ENCODE measurements around the gene LY6G6D.
A peak's percentile ranks its signal among the peaks of the same experiment; 100 is the strongest.
"Not testable (repeated sequence)": the region's sequence is repeated elsewhere in the genome, so short reads cannot be mapped to it uniquely, and the experiment has no call there.

LY6G6D gene

GRCh38 chr6:31692886-31693285, 22.3 kb upstream of the LY6G6D start:
- no peak for DNase-seq

GRCh38 chr6:31693535-31693934, 21.6 kb upstream of the LY6G6D start:
- DNase-seq, result no peak

DNA sequence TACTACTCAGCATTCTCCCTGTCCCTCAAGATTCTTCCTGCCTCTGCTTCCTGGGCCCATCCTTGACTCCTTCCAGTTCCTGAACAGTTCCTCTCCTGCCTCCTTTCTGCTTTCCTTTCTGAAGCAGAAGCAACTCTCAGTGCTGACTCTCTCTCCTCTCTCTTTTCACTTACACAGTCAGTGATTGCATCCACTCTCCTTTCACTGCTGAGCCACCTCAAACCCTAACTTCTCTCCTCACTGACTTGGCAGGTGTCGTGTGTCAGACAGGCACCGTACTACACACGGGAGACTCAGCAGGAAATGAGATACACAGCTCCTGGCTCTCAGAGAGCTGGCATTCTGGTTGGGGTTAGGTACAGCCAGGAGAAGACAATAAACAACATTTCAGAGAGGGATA, 17.6 kb upstream of the LY6G6D start:
- DNase-seq, result no peak

DNA sequence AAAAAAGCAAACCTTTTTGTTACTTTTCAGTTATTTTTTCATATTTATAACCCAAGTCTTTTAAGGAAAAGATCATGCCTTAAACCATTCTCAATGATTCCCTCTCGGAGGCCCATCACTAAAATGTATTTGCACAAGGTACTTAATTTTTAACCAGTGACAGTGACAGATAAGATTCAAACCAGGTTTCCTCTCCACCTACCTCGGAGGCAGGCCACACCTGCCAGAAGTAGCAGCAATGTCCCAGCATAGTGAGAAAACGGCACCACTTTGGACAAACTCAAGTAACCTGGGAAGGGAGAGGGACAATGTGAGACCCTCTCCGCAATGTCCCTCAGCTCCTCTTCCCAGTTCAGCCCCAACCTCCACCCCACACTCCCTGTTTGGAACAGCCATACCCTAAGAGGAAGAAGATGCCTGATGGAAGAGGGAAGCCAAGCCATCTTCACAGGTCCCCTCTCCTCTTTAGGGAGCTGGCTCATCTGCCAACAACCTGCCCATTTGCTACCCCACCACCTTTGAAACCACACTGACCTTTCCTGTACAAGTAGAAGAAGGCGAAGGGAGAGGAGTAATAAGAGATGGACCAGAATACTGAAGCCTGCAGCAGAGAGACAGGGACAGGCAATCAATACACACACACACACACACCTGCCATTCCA, 14.3 kb upstream of the LY6G6D start:
- no peak for DNase-seq

- DNase-seq, result no peak
Observed at GRCh38 chr6:31701666-31702404, 13.3 kb upstream of the LY6G6D start.

- no peak for DNase-seq
Observed at GRCh38 chr6:31702405-31702818, 12.7 kb upstream of the LY6G6D start.

DNA sequence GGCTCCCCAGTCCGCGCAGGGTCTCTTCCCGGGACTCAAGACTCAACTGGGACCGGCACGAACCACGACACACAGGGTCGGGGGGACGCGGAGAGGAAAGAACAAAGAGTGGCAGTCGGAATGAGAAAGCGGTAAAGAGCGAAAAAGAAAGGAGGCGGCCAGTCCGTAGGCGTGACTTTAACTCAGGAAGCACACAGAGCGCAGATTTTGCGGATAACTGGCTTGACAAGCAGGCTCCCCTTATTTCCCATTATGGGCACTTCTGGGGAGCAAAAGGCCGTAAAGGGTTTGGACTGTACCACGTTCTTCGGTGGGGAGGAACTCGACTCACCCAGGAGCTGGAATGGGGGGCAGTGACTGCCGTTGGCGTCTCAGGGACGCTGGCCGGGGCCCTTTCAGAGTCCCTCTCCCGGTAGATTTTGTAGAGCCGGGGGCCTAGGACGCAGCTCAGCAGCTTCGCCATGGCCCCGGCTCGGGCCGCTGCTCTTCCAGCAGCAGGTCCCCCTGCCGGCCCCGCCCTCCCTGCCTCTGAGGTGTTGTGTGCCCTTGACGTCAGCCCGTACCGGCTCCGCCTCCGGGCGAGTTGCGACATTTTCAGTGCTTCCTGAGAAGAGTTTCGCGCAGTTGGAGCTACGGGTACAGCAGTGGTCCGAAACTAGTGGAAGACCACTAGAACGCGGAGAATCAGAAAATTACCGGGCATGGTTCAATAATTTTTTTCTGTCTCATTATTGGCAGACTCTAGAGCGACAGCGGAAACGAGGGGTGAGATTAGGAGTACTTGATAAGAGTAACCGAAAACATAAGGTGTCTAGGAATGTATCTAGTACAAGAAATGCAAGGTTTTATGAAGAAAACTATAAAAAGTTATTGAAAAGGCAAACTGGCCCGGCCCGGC, 12.1 kb upstream of the LY6G6D start, which contains the start of gene ABHD16A:
Gene ABHD16A (minus strand): TSS at position 506 of the 898 bp plus-strand sequence. CDS start 43 bp downstream, at position 463.
- peak; percentile 79 for DNase-seq

- DNase-seq, result no peak
Observed at GRCh38 chr6:31705931-31706330, 9.2 kb upstream of the LY6G6D start.

GRCh38 chr6:31706599-31706998, 8.5 kb upstream of the LY6G6D start, which contains the start of gene LY6G6F:
TSS of gene LY6G6F (plus strand) at chr6:31706866. CDS start at chr6:31706907, 41 bp downstream.
- no peak for DNase-seq

DNA sequence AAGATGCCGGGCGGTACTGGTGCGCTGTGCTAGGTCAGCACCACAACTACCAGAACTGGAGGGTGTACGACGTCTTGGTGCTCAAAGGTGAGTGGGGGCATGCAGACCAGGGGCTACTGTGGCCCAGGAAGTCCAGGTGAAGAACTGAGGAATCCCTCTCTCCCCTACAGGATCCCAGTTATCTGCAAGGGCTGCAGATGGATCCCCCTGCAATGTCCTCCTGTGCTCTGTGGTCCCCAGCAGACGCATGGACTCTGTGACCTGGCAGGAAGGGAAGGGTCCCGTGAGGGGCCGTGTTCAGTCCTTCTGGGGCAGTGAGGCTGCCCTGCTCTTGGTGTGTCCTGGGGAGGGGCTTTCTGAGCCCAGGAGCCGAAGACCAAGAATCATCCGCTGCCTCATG, 7.4 kb upstream of the LY6G6D start:
- DNase-seq, result no peak

GRCh38 chr6:31708224-31708623, 6.9 kb upstream of the LY6G6D start:
- DNase-seq, result no peak

DNA sequence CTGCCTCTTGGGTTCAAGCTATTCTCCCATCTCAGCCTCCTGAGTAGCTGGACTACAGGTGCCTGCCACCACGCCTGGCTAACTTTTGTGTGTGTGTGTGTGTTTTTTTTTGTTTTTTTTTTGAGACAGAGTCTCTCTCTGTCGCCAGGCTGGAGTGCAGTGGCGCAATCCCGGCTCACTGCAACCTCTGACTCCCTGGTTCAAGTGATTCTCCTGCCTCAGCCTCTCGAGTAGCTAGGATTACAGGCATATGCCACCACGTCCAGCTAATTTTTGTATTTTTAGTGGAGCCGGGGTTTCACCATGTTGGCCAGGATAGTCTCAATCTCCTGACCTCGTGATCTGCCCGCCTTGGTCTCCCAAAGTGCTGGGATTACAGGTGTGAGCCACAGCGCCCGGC, 6.0 kb upstream of the LY6G6D start:
- DNase-seq, result not testable (repeated sequence)

DNA sequence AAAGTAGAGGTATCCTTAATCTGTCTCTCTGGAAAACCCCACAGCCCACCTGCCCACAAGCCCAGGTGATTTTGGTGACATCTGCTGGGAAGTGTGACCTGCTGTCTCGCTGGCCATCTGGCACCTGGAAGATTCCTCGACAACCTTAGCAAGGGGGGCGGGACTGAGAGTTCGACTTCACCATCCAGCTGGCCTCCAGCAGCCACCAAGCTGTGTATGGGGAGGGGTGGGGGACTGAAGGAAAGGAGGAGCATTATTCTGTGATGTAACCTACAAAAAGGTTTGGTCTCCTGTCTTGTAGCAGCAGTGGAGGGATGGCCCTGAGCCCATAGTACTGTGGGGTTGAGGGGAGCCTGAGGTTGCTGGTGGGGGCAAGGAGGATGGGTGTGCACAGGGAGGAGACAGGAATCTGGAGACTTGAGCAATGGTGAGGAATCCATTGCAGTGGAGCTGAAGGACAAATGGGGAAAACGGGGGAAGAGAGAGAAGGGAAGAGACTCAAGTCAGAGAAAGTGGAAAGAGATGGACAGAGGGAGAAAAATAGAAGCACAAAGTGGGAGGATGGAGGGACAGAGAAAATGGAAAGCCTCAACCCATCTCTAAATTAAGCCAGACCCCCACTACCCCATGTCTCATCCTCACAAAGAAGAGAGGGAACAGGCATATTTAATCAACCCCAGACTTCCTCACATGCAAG, 4.5 kb upstream of the LY6G6D start:
- DNase-seq, result no peak

DNA sequence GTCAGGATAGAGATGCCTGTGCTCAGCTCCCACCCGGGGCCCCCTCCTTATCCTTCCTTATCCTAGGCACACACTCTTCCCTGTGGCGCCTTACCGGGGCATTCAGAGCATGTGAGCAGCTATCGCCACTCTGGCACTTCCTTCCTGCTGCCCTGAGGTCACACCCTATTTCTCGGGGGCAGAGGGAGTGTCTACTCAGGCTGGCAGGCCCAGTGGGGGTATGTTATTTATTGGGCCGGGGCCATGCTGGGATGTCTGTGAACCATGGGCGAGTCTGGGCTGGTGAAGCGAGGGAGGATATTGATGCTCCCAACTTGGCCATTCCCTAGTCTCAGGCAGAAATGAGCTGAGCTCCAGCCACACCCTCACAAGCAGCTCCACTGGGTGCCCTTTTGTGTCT, 3.9 kb upstream of the LY6G6D start:
- DNase-seq, result no peak

DNA sequence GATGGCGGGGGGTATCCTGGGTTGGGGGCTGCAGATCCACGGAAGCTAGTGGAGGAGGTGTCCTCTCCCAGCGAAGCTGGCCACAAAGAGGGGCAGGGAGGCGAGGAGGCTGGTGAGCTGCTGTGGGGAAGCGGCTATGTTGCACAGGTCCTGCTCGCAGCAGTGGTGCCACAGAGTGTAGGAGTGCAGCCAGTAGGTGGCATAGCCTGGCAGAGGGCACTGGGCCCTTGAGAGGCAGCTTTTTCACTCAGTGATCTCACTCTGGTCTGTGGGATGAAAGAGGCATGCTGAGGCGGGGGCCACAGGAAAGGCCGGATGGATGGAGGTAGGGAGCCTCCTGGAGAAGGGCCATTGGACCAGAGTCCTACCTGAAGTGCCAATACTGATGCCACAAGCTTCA, 2.9 kb upstream of the LY6G6D start:
- no peak for DNase-seq

DNA sequence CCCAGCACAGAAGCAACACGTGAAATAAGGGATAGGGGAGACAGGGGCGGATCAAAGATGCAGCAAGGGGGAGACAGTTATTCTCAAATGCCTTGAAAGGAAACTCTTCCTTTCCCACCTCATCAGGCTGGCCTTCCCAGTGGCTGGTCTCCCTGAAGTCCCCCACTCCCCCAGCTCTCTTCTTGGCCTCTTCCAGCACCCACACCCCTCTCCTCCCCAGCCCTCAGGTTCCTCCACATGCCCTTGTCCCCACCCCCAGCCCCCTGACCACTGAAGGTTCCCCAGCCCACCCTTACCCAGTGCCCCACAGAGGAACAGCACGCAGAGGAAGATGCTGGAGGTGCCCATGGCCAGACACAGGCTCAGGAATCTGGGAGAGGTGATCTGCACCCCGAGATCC, 1.7 kb upstream of the LY6G6D start:
- no peak for DNase-seq

DNA sequence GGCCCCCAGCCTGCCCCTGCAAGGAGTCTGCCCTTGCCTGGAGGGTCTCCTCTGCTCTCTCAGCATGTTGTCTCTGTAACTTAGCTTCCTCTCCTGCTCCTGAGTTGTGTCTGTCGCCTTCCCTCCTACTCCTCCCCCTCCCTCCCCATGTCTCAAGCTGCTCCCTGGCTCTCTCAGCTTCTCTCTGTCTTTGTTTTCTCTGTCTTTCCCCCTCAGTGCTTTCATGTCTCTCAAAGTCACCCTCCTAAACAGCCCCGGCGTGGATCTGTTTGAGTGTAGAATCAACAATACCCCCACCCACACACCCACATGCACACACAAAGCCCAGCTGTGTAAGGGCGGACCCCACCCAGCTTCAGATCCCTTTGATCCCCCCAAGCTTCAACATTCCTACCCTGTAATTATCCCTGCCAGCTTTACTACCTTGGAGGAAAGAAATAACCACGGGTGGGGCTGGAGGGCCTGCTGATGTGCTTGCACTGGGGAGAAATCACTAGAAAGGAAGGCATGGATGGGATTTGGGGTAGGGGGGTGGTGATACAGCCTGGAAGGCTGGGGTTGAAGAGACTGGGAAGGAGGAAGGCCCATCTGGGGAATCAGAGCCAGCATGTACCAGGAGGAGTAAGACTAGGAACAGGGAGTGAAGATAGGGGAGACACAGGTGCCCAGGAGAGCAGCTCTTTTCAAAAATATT, 1.0 kb upstream of the LY6G6D start:
- no peak for DNase-seq

GRCh38 chr6:31717499-31718222, 2.5 kb downstream of the LY6G6D start:
- no peak for DNase-seq

DNA sequence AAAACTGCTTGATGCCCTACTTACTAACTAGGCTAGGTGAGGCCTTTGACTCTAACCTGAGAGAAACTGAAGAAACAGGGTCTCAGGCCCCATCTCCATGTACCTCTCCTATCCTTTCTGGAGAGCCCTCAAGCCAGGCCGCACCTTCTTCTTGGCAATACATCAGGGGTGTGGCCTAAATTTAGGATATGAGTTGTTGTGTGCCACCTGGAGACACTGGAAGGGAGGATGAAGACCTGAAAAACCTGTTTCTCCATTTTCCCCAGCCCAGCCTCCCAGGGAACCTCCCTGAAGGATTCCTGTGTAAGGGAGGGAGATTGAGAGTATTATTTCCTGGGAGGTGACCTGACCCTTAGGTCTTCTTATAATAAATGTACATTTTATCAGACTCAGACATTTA, 3.1 kb downstream of the LY6G6D start:
- DNase-seq, result no peak

- DNase-seq, result no peak
Observed at GRCh38 chr6:31719001-31719400, 3.9 kb downstream of the LY6G6D start.

- no peak for DNase-seq
Observed at GRCh38 chr6:31720196-31720770, 5.1 kb downstream of the LY6G6D start.

Data from SIG-M5 (cell line).